GM12878 (cell line): ENCODE results near the gene GSTM2. TPM values are rescaled to one million over a fixed set of nuclear protein-coding genes. Genes with fewer than 3 reads are reported as not detected.

Source experiments
- ATAC-seq: fragments of 200-7000 bp; cut with Tn5 transposase; 3 replicates; pipeline ENCODE4 v1.9.1; 2020; ENCODE audit warnings: mild to moderate bottlenecking, moderate library complexity
- BruUV-seq: library from RNA; stranded (reverse); fragments of 400-500 nt; replicated peaks from 2 replicates; lab custom pipeline; 2021; lab: Mats Ljungman, UMichigan
- CTCF ChIA-PET: fragments of 300-600 bp; sonication (Branson Sonifier 250); formaldehyde crosslinking; extraction: SDS; loops from one replicate; lab custom pipeline; 2021; ENCODE audit warnings: inconsistent platforms; lab: Yijun Ruan, JAX
- POLR2A ChIA-PET: fragments of 350-600 bp; formaldehyde crosslinking; extraction: SDS; loops from one replicate; lab custom pipeline; 2021; ENCODE audit warnings: inconsistent platforms; lab: Charles Lee
- RAD21 ChIA-PET: fragments of 300-600 bp; sonication (Branson Sonifier 250); formaldehyde crosslinking; loops from one replicate; lab custom pipeline; 2023; ENCODE audit warnings: antibody characterized with exemption; ENCODE audit not compliant: unreplicated experiment; lab: Charles Lee
- SMC1A ChIA-PET: fragments of 300-600 bp; sonication (Branson Sonifier 250); formaldehyde crosslinking; loops from one replicate; lab custom pipeline; 2023; ENCODE audit not compliant: unreplicated experiment, uncharacterized antibody; lab: Charles Lee
- DNase-seq: peaks from one replicate; pipeline ENCODE4 v3.0.0-alpha.2; 2011; ENCODE audit warnings: low read depth, low spot score
- FAIRE-seq: peaks from 3 replicates; lab custom pipeline; 2011; peaks lifted over from hg19 to GRCh38; lab: Jason Lieb, UNC
- H2AFZ ChIP-seq: 2 replicates; pipeline ENCODE4 v1.6.0; 2011; ENCODE audit warnings: low read depth, low read length, control low read depth; ENCODE audit not compliant: control insufficient read depth
- H3K27ac ChIP-seq: 2 replicates; pipeline ENCODE4 v1.5.1; 2011; ENCODE audit warnings: control low read depth; ENCODE audit not compliant: control insufficient read depth, insufficient read depth
- H3K27me3 ChIP-seq, 2 experiments: replicated peaks in 1 of 2; 2 replicates each; pipeline versions ENCODE4 v1.6.0 to v1.6.1; 2011; ENCODE audit warnings: low read length in 1 of 2; ENCODE audit not compliant: control insufficient read depth in 2 of 2, insufficient read depth in 2 of 2
- H3K36me3 ChIP-seq, 2 experiments: 2 replicates each; pipeline ENCODE4 v1.5.1; 2011; ENCODE audit warnings: low read length in 1 of 2; ENCODE audit not compliant: control insufficient read depth in 2 of 2, insufficient read depth in 2 of 2
- H3K4me1 ChIP-seq: 2 replicates; pipeline ENCODE4 v1.6.1; 2011; ENCODE audit warnings: mild to moderate bottlenecking, low read length, moderate library complexity, mixed read lengths; ENCODE audit not compliant: control insufficient read depth, insufficient read depth
- H3K4me2 ChIP-seq: 2 replicates; pipeline ENCODE4 v1.6.0; 2011; ENCODE audit warnings: control low read depth; ENCODE audit not compliant: control insufficient read depth, insufficient read depth
- H3K4me3 ChIP-seq: fragments of 200-600 bp; sonication (generic); 2 replicates; pipeline ENCODE4 v1.5.1; 2016
- H3K79me2 ChIP-seq: 2 replicates; pipeline ENCODE4 v1.6.0; 2011; ENCODE audit warnings: low read length; ENCODE audit not compliant: control insufficient read depth, insufficient read depth
- H3K9ac ChIP-seq: 2 replicates; pipeline ENCODE4 v1.8.0; 2011; ENCODE audit warnings: low read length, control low read depth, mixed read lengths; ENCODE audit not compliant: control insufficient read depth, insufficient read depth
- H3K9me3 ChIP-seq: replicated peaks from 3 replicates; pipeline ENCODE4 v1.5.1; 2011; ENCODE audit warnings: mild to moderate bottlenecking, low read length; ENCODE audit not compliant: control insufficient read depth, insufficient read depth
- H4K20me1 ChIP-seq: 2 replicates; pipeline ENCODE4 v1.6.0; 2011; ENCODE audit not compliant: control insufficient read depth, insufficient read depth
- DPF2 ChIP-seq: fragments of 450-650 bp; IDR thresholded peaks from 2 replicates; pipeline ENCODE4 v1.6.1; 2017; ENCODE audit warnings: mild to moderate bottlenecking
- ETV6 ChIP-seq, 2 experiments: fragments of 450-650 bp in 1 of 2; IDR thresholded peaks in 1 of 2; conservative IDR thresholded peaks in 1 of 2; 2 replicates each; pipeline ENCODE4 v1.6.1; 2014; ENCODE audit warnings: antibody characterized with exemption in 1 of 2, borderline replicate concordance in 1 of 2, low read depth in 1 of 2, mild to moderate bottlenecking in 1 of 2, moderate library complexity in 1 of 2
- HDGF ChIP-seq: fragments of 450-650 bp; IDR thresholded peaks from 2 replicates; pipeline ENCODE4 v1.6.1; 2016; ENCODE audit warnings: antibody characterized with exemption
- IRF4 ChIP-seq: IDR thresholded peaks from 2 replicates; pipeline ENCODE4 v1.6.1; 2011; ENCODE audit warnings: low read depth, low read length
- MXI1 ChIP-seq: fragments of 150-350 bp; IDR thresholded peaks from 2 replicates; pipeline ENCODE4 v1.6.1; 2011; ENCODE audit warnings: low read depth, mild to moderate bottlenecking, inconsistent platforms, low read length, improper control_type of control experiment
- NFIC ChIP-seq: IDR thresholded peaks from 2 replicates; pipeline ENCODE4 v1.6.1; 2012; ENCODE audit warnings: low read depth, mild to moderate bottlenecking, inconsistent platforms, low read length, moderate library complexity
- NR2C2 ChIP-seq: IDR thresholded peaks from 2 replicates; pipeline ENCODE4 v1.6.1; 2011; ENCODE audit warnings: borderline replicate concordance, low read depth; ENCODE audit not compliant: control insufficient read depth, insufficient read length
- PAX8 ChIP-seq: fragments of 450-650 bp; IDR thresholded peaks from 2 replicates; pipeline ENCODE4 v1.6.1; 2017; ENCODE audit warnings: mild to moderate bottlenecking, moderate library complexity
- POLR2AphosphoS5 ChIP-seq: IDR thresholded peaks from 2 replicates; pipeline ENCODE4 v1.6.1; 2011; ENCODE audit warnings: mild to moderate bottlenecking, low read length, inconsistent platforms
- SKIL ChIP-seq: fragments of 450-650 bp; IDR thresholded peaks from 2 replicates; pipeline ENCODE4 v1.6.1; 2017; ENCODE audit warnings: mild to moderate bottlenecking, low read depth, inconsistent platforms; ENCODE audit not compliant: poor library complexity, severe bottlenecking
- SREBF2 ChIP-seq: IDR thresholded peaks from 2 replicates; pipeline ENCODE4 v1.6.1; 2012; ENCODE audit warnings: mild to moderate bottlenecking, low read length
- TBL1XR1 ChIP-seq: IDR thresholded peaks from 2 replicates; pipeline ENCODE4 v1.6.1; 2012; ENCODE audit warnings: low read depth, low read length, improper control_type of control experiment
- WGBS: methylation state at CpG from one replicate; pipeline ENCODE4 v1.1.6; 2016; ENCODE audit warnings: low lambda C conversion rate; ENCODE audit not compliant: insufficient replicate concordance, insufficient coverage; ENCODE audit errors: missing lambda C conversion rate; 5-methylcytosine and 5-hydroxymethylcytosine counted together
- in situ Hi-C: fragments of 300-500 bp; cut with MboI; formaldehyde crosslinking; loops from 9 replicates; pipeline ENCODE4 v1.14.3; 2018; ENCODE audit warnings: mixed read lengths
- intact Hi-C: fragments of 100-400 bp; cut with micrococcal nuclease; formaldehyde crosslinking; loops from one replicate; pipeline ENCODE4 v1.14.2; 2022; ENCODE audit not compliant: unreplicated experiment
- polyA plus RNA-seq, 11 experiments: library from polyadenylated mRNA; depleted of rRNA in 4 of 11; unstranded in 6 of 11; stranded (reverse) in 5 of 11; fragments of >200 nt; fragmentation: Nextera tagmentation in 4 of 11; fragmentation: Illumina TruSeq in 1 of 11; extraction: Ambion mirVana in 4 of 11; extraction: Trizol in 1 of 11; gene quantifications; 1 replicate in 1 of 11; 2 replicates in 10 of 11; pipeline versions ENCODE4 v1.2.1 to v1.2.3, GENCODE V29; 2011 to 2016; ENCODE audit warnings: inconsistent platforms in 2 of 11, missing spikeins in 2 of 11, low read depth in 1 of 11
- total RNA-seq, 4 experiments: library from RNA; depleted of rRNA in 3 of 4; stranded (reverse); fragments of >200 nt in 3 of 4; fragmentation: Illumina TruSeq in 1 of 4; extraction: Trizol in 1 of 4; gene quantifications; 2 replicates each; pipeline versions ENCODE4 v1.2.1 to v1.2.3, GENCODE V29; 2013 to 2021
- TF ChIP-seq, protein P1 (sequence below): IDR thresholded peaks from 2 replicates; pipeline ENCODE4 v1.6.1; 2012; ENCODE audit warnings: low read depth, low read length, improper control_type of control experiment
- TF ChIP-seq, protein P2 (sequence below): fragments of 450-650 bp; formaldehyde crosslinking; IDR thresholded peaks from 2 replicates; pipeline ENCODE4 v1.4.0; 2020; ENCODE audit warnings: mild to moderate bottlenecking, moderate library complexity

The GSTM2 gene
- total and polyA plus RNA-seq, 10 of the 15 experiments (the other 5 are each of a cell fraction or from before 2014, with no cell fraction given) = 8.3 to 32.3 (median 20.2) TPM

GRCh38 chr1:109697066-109697465, 29.2 kb downstream of the GSTM2 start:
- WGBS = 70% methylated on average over 4 of the region's 4 CpGs
- FAIRE-seq (no peak), DNase-seq (no peak), ATAC-seq (no peak)
- H3K79me2 ChIP-seq = no peaks in the 10 kb centered on the region
- CTCF ChIA-PET = no interaction called here
- H3K36me3 ChIP-seq = no peaks in the 10 kb centered on the region
- no peak overlapping the region for H3K4me3 ChIP-seq
- in situ Hi-C loops = no loop called here
- no peak overlapping the region for H3K27ac ChIP-seq
- H4K20me1 ChIP-seq = no peaks in the 10 kb centered on the region
- H3K27me3 ChIP-seq = no peaks in the 10 kb centered on the region
- TF ChIP-seq IRF4 (no peak), ETV6 (conservative IDR thresholded peaks at IDR 0.05 in 1 of 2, IDR thresholded peaks at IDR 0.05 in 1 of 2; ENCODE audit: borderline replicate concordance in 1 of 2, low read depth in 1 of 2) (no peak), TBL1XR1 (no peak), SREBF2 (no peak), HDGF (no peak), PAX8 (no peak), NR2C2 (no peak), DPF2 (no peak), SKIL (no peak), POLR2AphosphoS5 (no peak), NFIC (no peak), MXI1 (no peak)
- TF ChIP-seq, protein P1, sequence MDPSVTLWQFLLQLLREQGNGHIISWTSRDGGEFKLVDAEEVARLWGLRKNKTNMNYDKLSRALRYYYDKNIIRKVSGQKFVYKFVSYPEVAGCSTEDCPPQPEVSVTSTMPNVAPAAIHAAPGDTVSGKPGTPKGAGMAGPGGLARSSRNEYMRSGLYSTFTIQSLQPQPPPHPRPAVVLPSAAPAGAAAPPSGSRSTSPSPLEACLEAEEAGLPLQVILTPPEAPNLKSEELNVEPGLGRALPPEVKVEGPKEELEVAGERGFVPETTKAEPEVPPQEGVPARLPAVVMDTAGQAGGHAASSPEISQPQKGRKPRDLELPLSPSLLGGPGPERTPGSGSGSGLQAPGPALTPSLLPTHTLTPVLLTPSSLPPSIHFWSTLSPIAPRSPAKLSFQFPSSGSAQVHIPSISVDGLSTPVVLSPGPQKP = no peak
- TF ChIP-seq, protein P2, sequence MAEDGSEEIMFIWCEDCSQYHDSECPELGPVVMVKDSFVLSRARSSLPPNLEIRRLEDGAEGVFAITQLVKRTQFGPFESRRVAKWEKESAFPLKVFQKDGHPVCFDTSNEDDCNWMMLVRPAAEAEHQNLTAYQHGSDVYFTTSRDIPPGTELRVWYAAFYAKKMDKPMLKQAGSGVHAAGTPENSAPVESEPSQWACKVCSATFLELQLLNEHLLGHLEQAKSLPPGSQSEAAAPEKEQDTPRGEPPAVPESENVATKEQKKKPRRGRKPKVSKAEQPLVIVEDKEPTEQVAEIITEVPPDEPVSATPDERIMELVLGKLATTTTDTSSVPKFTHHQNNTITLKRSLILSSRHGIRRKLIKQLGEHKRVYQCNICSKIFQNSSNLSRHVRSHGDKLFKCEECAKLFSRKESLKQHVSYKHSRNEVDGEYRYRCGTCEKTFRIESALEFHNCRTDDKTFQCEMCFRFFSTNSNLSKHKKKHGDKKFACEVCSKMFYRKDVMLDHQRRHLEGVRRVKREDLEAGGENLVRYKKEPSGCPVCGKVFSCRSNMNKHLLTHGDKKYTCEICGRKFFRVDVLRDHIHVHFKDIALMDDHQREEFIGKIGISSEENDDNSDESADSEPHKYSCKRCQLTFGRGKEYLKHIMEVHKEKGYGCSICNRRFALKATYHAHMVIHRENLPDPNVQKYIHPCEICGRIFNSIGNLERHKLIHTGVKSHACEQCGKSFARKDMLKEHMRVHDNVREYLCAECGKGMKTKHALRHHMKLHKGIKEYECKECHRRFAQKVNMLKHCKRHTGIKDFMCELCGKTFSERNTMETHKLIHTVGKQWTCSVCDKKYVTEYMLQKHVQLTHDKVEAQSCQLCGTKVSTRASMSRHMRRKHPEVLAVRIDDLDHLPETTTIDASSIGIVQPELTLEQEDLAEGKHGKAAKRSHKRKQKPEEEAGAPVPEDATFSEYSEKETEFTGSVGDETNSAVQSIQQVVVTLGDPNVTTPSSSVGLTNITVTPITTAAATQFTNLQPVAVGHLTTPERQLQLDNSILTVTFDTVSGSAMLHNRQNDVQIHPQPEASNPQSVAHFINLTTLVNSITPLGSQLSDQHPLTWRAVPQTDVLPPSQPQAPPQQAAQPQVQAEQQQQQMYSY = no peak
- intact Hi-C loops = no loop called here
- RAD21 ChIA-PET = no interaction called here
- no peak overlapping the region for H2AFZ ChIP-seq
- POLR2A ChIA-PET = no interaction called here
- BruUV-seq = no TSS peak
- no peak overlapping the region for H3K9ac ChIP-seq
- H3K4me2 ChIP-seq = no peak overlapping the region
- H3K9me3 ChIP-seq = no peaks in the 10 kb centered on the region
- SMC1A ChIA-PET = no interaction called here
- no peaks in the 10 kb centered on the region for H3K4me1 ChIP-seq
